ENCODE measurements around the gene GJB4. TPM values are rescaled to one million over a fixed set of nuclear protein-coding genes. Genes with fewer than 3 reads are reported as not detected.
"Not testable (repeated sequence)": the region's sequence is repeated elsewhere in the genome, so short reads cannot be mapped to it uniquely, and the experiment has no call there.

The GJB4 gene
- total and polyA plus RNA-seq, 3 donors from 2014 or later, result not detected

GRCh38 chr1:34726861-34727260 is 32.7 kb upstream of the GJB4 start:
- intact Hi-C loops (cut with DNase I; ENCODE audit: low total_unique reads), result no loop called here
- Histone ChIP-seq H3K27me3 (no peaks in the 10 kb centered on the region), H3K9me3 (no peaks in the 10 kb centered on the region), H3K4me3 (no peak overlapping the region), H3K36me3 (ENCODE audit: low read depth, missing control alignments) (no peaks in the 10 kb centered on the region), H3K27ac (no peak overlapping the region), H3K4me1 (no peaks in the 10 kb centered on the region)
- 85 to 88% methylated on average over 3 to 6 of the region's 6 CpGs for WGBS, 2 donors
- TF ChIP-seq POLR2A (IDR thresholded peaks at IDR 0.05) (no peak), CTCF (IDR thresholded peaks at IDR 0.05) (no peak)
- no peak for DNase-seq

- H3K27ac ChIP-seq, result no peak overlapping the region
- H3K4me3 ChIP-seq, result no peak overlapping the region
- no peaks in the 10 kb centered on the region for H3K9me3 ChIP-seq
- TF ChIP-seq CTCF (IDR thresholded peaks at IDR 0.05), result no peak
- TF ChIP-seq POLR2A (IDR thresholded peaks at IDR 0.05), result no peak
- 83 to 86% methylated on average over 5 of the region's 5 CpGs for WGBS, 2 donors
- DNase-seq, result no peak
- H3K36me3 ChIP-seq (ENCODE audit: low read depth, missing control alignments), result no peaks in the 10 kb centered on the region
- no peaks in the 10 kb centered on the region for H3K4me1 ChIP-seq
- no peaks in the 10 kb centered on the region for H3K27me3 ChIP-seq
- intact Hi-C loops (cut with DNase I; ENCODE audit: low total_unique reads), result no loop called here
These were observed 29.1 kb upstream of the GJB4 start for GRCh38 chr1:34730485-34730884.

GRCh38 chr1:34732831-34733230 is 26.7 kb upstream of the GJB4 start:
- H3K36me3 ChIP-seq (ENCODE audit: low read depth, missing control alignments); DNase-seq; H3K4me1 ChIP-seq; H3K9me3 ChIP-seq; H3K27ac ChIP-seq; intact Hi-C loops (cut with DNase I; ENCODE audit: low total_unique reads); H3K27me3 ChIP-seq; H3K4me3 ChIP-seq: not testable (repeated sequence)
- 54 to 57% methylated on average over 7 of the region's 7 CpGs for WGBS, 2 donors

GRCh38 chr1:34736692-34737091 is 22.8 kb upstream of the GJB4 start:
- TF ChIP-seq CTCF (IDR thresholded peaks at IDR 0.05) (no peak), POLR2A (IDR thresholded peaks at IDR 0.05) (no peak)
- H3K9me3 ChIP-seq, result no peaks in the 10 kb centered on the region
- no peak for DNase-seq
- intact Hi-C loops (cut with DNase I; ENCODE audit: low total_unique reads), result no loop called here
- H3K27me3 ChIP-seq, result no peaks in the 10 kb centered on the region
- H3K36me3 ChIP-seq (ENCODE audit: low read depth, missing control alignments), result no peaks in the 10 kb centered on the region
- H3K4me3 ChIP-seq, result no peak overlapping the region
- H3K4me1 ChIP-seq, result no peaks in the 10 kb centered on the region
- WGBS, 2 donors, result 87 to 88% methylated on average over 7 to 10 of the region's 10 CpGs
- H3K27ac ChIP-seq, result no peak overlapping the region

GRCh38 chr1:34737236-34737635 is 22.3 kb upstream of the GJB4 start:
- H3K27me3 ChIP-seq; H3K4me1 ChIP-seq; H3K9me3 ChIP-seq; intact Hi-C loops (cut with DNase I; ENCODE audit: low total_unique reads); DNase-seq; H3K4me3 ChIP-seq; H3K27ac ChIP-seq; H3K36me3 ChIP-seq (ENCODE audit: low read depth, missing control alignments): not testable (repeated sequence)
- 83 to 92% methylated on average over 11 to 12 of the region's 12 CpGs for WGBS, 2 donors

GRCh38 chr1:34739613-34740012 is 19.9 kb upstream of the GJB4 start:
- H3K27me3 ChIP-seq, result no peaks in the 10 kb centered on the region
- no peaks in the 10 kb centered on the region for H3K4me1 ChIP-seq
- H3K9me3 ChIP-seq, result no peaks in the 10 kb centered on the region
- H3K27ac ChIP-seq, result no peak overlapping the region
- whole genome bisulfite sequencing, 2 donors, result 73 to 76% methylated on average over 2 to 3 of the region's 3 CpGs
- H3K4me3 ChIP-seq, result no peak overlapping the region
- DNase-seq, result no peak
- intact Hi-C loops (cut with DNase I; ENCODE audit: low total_unique reads), result loop anchor here (10.0 kb wide), 1 partner anchor 1105 kb away; no protein-coding TSS in a partner anchor
- no peaks in the 10 kb centered on the region for H3K36me3 ChIP-seq (ENCODE audit: low read depth, missing control alignments)
- TF ChIP-seq CTCF (IDR thresholded peaks at IDR 0.05) (no peak), POLR2A (IDR thresholded peaks at IDR 0.05) (no peak)
